Muscle layer of duodenum (tissue), 2 donors: ENCODE results near the gene FGFR4.

ENCODE experiments used
- H3K27ac ChIP-seq: one replicate; pipeline ENCODE4 v1.7.0; 2013; ENCODE audit warnings: mild to moderate bottlenecking, low read length
- H3K27me3 ChIP-seq: one replicate; pipeline ENCODE4 v1.7.0; 2013; ENCODE audit warnings: low read depth, mild to moderate bottlenecking, control low read depth, low read length
- H3K36me3 ChIP-seq, 2 donors: one replicate each; pipeline ENCODE4 v1.7.0; 2013; ENCODE audit warnings: low read length in 2 of 2, control low read depth in 1 of 2, mild to moderate bottlenecking in 1 of 2; ENCODE audit not compliant: insufficient read depth in 2 of 2, control insufficient read depth in 1 of 2
- H3K4me1 ChIP-seq, 2 donors: one replicate each; pipeline ENCODE4 v1.7.0; 2013; ENCODE audit warnings: low read length in 2 of 2, mild to moderate bottlenecking in 2 of 2, control low read depth in 1 of 2, moderate library complexity in 1 of 2; ENCODE audit not compliant: insufficient read depth in 2 of 2, control insufficient read depth in 1 of 2
- H3K4me3 ChIP-seq, 2 donors: one replicate each; pipeline ENCODE4 v1.7.0; 2013; ENCODE audit warnings: low read length in 2 of 2, low read depth in 1 of 2, mild to moderate bottlenecking in 1 of 2
- H3K9me3 ChIP-seq, 2 donors: one replicate each; pipeline ENCODE4 v1.7.0; 2013; ENCODE audit warnings: low read length in 2 of 2, control low read depth in 1 of 2, mild to moderate bottlenecking in 1 of 2; ENCODE audit not compliant: control insufficient read depth in 1 of 2
- donor health status: healthy.

The FGFR4 gene

DNA sequence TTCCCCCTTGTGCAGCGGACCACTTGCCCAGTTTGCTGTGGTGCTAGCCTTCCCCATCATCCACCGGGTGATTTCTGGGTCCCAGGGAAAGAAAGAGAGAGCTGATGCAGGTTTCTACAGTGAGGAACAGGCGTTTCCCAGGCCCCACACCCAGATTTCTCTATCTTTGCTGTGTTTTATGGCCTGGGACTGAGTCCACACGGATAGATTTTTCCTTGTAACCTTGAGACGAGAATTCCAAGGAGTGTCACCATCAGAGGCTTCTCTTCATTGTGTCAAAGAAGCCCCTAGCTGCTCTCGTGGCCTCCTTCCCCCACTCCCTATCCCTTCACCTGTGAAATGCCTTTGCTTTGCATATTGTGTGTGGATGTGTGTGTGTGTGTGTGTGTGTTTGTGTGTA, 21.2 kb upstream of the FGFR4 start:
- no peak overlapping the region for H3K27ac ChIP-seq
- H3K36me3 ChIP-seq: peaks cover 0 to 41% of the 10 kb centered on the region in 2 donors

DNA sequence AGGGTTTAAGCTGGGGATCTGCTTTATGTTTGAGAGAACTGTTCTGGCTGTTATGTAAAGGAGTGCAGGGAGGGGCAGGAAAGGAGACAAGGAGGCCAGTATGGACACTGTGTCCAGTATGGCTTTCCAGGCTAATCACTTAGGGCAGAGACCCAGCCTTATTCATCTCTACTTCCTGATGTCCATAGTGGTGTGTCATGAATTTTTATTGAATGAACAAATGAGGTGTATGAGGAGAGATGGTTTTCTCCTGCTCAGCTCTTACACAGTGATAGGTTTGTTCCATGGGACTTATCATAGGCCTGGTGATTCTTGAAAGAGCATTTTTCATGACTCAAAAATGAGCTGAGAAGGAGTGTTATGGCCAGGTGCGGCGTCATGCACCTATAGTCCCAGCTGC, 20.5 kb upstream of the FGFR4 start:
- Histone ChIP-seq H3K9me3 (no peaks in the 10 kb centered on the region), H3K36me3 (peaks cover 0 to 41% of the 10 kb centered on the region in 2 donors), H3K27ac (no peak overlapping the region), H3K4me3 (no peak overlapping the region), H3K27me3 (no peaks in the 10 kb centered on the region), H3K4me1 (no peaks in the 10 kb centered on the region)

More for the DNA sequence above, 21.2 kb upstream of the FGFR4 start:
- Histone ChIP-seq H3K27me3 (no peaks in the 10 kb centered on the region), H3K4me3 (no peak overlapping the region), H3K4me1 (no peaks in the 10 kb centered on the region), H3K9me3 (no peaks in the 10 kb centered on the region)

DNA sequence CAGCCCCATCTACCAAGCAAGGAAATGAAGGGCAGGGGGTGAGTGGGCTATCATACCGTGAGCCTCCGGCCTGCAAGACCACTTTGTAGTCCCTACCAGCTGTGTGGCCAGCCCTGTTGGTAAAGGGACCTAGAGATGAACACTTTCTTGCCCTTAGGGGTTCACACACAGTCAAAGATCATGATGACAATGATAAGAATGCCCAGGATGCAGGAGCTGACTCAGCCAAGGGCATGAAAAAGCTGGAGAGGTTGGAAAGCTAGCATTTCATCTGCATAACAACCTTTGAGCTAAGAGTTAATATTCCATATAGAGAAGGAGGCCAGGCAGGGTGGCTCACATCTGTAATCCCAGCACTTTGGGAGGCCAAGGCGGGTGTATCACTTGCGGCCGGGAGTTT, 19.2 kb upstream of the FGFR4 start:
- Histone ChIP-seq H3K4me3 (no peak overlapping the region), H3K4me1 (no peaks in the 10 kb centered on the region), H3K27ac (no peak overlapping the region), H3K27me3 (no peaks in the 10 kb centered on the region), H3K36me3 (peaks cover 0 to 36% of the 10 kb centered on the region in 2 donors), H3K9me3 (no peaks in the 10 kb centered on the region)

DNA sequence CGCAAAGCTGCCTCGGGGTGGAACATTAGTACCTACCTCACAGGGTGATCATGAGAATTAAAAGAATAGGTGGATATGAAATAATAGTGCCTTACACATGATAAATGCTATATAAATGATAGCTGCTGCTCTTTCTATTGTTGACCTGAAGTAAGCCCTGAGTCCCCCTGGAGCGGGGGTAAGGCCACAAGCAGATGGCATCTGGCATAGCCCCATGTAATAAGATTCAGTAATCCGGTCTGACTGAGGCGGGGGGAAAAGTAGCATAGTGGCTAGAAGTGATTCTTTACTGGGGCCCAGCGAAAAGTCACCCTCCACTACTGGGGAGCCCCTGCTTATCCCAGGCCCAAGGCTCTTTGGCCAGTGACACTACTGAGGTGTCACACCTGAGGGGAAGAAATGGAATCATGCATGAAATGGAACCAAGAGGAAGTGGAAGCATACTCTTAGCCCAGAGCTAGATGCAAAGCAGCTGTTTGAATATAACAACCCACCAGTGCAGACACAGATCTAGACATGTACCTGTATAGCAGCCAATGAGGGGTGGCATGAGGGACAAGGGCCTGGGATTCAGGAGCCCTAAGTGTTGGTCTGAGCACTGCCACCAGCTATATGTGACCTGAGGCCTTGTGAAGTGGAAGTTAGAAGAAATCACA, 16.1 kb upstream of the FGFR4 start:
- Histone ChIP-seq H3K27me3 (no peaks in the 10 kb centered on the region), H3K4me1 (no peaks in the 10 kb centered on the region), H3K36me3 (peaks cover 0 to 12% of the 10 kb centered on the region in 2 donors), H3K9me3 (no peaks in the 10 kb centered on the region), H3K4me3 (no peak overlapping the region), H3K27ac (no peak overlapping the region)

DNA sequence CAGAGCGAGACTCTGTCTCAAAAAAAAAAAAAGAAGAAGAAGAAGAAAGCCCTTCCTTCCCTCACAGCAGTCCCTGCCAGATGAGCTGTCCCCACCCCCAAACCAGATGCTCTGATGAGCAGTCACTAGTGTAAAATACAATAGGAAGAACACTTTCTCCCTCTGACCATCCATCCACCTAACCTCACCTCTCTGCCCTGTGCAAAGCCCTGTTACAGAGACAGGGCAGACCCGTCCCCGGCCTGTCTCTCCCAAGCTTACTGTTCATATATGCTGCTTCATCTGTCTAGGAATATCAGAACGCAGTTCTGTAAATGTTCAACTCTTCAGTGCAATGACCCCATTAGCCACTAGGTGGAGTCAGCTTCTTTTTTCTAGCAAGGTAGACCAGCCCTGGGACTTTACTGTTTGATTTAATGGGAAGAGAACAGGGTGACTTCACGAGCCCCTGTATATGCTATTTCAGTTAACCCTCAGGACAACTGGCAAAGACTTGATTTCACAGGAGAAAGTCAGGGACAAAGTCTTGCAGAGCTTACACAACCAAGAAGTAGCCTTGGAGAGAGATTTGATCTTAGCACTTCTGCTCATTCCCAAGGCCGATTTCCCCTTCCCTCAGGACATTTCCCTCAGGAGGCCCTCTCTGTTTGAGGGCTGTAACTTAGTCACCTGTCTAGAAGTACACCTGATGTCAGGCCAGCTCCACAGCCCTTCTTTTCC, 14.9 kb upstream of the FGFR4 start:
- Histone ChIP-seq H3K36me3 (peaks cover 0 to 6% of the 10 kb centered on the region in 2 donors), H3K4me3 (no peak overlapping the region), H3K9me3 (no peaks in the 10 kb centered on the region), H3K27me3 (no peaks in the 10 kb centered on the region), H3K27ac (no peak overlapping the region), H3K4me1 (no peaks in the 10 kb centered on the region)

DNA sequence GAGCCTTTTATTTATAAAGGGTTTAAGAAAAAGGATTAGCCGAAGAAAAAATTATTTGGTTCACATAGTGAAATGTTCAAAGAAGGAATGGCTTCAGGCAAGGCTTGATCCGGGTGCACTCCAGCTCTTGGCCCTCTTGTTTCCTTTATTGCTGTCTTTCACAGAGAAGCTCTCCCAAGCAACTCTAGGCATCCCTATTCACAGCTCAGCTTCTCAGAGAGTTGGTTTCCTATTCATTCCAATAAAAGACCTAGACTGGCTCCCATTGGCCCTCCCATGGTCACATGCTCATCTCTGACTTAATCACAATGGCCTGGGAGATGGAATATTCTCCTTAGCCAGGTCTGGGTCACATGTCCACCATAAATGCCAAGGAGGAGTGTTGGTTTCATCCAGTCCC, 9.4 kb upstream of the FGFR4 start:
- Histone ChIP-seq H3K4me1 (no peaks in the 10 kb centered on the region), H3K27me3 (no peaks in the 10 kb centered on the region), H3K36me3 (no peaks in the 10 kb centered on the region), H3K9me3 (no peaks in the 10 kb centered on the region), H3K27ac (no peak overlapping the region), H3K4me3 (no peak overlapping the region)

DNA sequence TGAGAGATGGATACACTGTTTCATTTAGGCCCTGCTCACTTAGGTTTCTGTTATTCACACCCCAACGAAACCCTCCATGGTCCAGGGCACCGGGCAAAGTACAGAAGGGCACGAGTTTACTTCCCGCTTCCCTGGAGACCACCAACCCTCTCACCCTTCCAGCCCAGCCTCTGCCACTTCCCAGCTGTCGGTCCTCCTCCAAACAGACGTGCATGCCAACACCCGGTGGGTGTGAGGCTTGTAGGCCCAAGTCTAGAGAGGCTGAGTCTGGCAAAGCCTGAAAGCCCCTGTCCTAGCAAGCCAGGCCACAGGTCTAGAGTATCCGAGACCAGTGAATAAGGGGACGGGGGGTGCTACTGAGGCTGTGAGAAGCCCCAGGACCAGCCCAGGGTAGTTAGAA, 7.1 kb upstream of the FGFR4 start:
- peaks cover 4% of the 10 kb centered on the region for H3K27me3 ChIP-seq
- no peaks in the 10 kb centered on the region for H3K4me1 ChIP-seq
- no peaks in the 10 kb centered on the region for H3K36me3 ChIP-seq
- H3K9me3 ChIP-seq: no peaks in the 10 kb centered on the region
- no peak overlapping the region for H3K27ac ChIP-seq
- no peak overlapping the region for H3K4me3 ChIP-seq

DNA sequence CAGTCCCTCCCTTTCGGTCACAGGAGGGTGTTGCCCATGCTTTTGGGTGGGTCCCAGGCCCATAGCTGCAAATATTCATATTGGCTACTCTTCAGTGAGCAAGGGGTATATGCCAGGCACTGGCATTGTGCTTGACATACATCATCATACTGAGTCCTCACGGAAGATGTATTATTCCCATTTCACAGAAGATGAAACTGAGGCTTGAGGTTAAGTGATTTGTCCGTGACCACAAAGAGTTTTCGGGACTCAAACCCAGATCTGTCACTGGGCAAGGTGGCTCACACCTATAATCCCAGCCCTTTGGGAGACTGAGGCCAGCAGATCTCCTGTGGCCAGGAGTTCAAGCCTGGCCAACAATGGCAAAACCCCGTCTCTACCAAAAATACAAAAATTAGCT, 6.5 kb upstream of the FGFR4 start:
- no peak overlapping the region for H3K4me3 ChIP-seq
- H3K27me3 ChIP-seq: peaks cover 4% of the 10 kb centered on the region
- no peaks in the 10 kb centered on the region for H3K36me3 ChIP-seq
- no peak overlapping the region for H3K27ac ChIP-seq
- no peaks in the 10 kb centered on the region for H3K9me3 ChIP-seq
- no peaks in the 10 kb centered on the region for H3K4me1 ChIP-seq

DNA sequence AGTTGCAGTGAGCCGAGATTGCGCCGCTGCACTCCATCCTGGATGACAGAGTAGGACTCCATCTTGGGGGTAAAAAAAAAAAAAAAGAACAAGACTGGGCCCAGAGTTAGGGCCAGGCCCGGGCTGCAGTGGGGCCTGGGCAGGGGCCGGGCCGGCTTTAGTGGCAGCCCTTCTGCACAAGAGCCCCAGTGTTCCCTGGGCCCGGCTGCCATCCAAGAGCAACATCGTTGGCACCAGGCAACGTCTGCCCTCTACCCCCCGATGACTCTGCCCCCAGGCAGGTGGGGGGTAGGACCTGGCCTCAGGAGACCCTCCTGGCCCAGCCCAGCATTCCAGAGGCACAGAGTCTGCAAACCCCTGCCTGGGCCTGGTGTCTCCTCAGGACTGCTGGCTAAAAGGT, 4.9 kb upstream of the FGFR4 start:
- Histone ChIP-seq H3K9me3 (no peaks in the 10 kb centered on the region), H3K4me3 (no peak overlapping the region), H3K27ac (no peak overlapping the region), H3K27me3 (peaks cover 4% of the 10 kb centered on the region), H3K36me3 (no peaks in the 10 kb centered on the region), H3K4me1 (peaks cover 0 to 7% of the 10 kb centered on the region in 2 donors)

DNA sequence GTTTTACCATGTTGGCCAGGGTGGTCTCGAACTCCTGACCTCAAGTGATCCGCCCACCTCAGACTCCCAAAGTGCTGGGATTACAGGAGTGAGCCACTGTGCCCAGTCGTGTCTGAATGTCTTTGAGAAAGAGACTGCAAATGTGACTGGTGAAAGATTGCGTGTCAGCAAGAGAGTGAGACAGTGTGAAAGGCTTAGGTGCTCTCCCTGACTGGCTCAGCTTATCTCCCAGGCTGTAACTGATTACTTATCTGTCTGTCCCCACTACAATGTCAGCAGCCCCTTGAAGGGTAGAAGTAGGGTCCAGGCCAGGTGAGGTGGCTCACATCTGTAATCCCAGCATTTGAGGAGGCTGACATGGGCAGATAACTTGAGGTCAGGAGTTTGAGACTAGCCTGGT, 3.4 kb upstream of the FGFR4 start:
- peaks cover 4% of the 10 kb centered on the region for H3K27me3 ChIP-seq
- peaks cover 0 to 13% of the 10 kb centered on the region in 2 donors for H3K4me1 ChIP-seq
- no peak overlapping the region for H3K4me3 ChIP-seq
- H3K9me3 ChIP-seq: no peaks in the 10 kb centered on the region
- H3K27ac ChIP-seq: no peak overlapping the region
- H3K36me3 ChIP-seq: no peaks in the 10 kb centered on the region

DNA sequence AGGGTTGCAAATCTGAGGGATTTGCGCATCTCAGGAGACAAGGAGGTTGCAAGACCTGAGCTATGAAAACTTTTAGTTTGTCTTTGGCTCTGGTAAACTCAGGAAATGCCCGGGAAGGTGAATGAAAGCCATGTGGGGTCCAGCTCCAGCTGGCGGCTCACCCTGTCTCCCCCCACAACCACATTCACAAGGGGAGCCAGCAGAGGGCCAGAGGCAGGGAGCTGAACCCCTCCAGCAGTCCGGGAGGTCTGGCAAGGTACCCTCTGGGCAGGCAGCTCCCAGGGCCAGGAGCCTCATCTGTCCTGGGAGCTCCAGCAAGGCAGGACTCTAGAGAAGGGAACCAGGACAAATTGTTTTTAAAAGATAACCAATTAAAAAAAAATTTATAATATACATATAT, 2.5 kb upstream of the FGFR4 start:
- Histone ChIP-seq H3K27me3 (peaks cover 4% of the 10 kb centered on the region), H3K9me3 (no peaks in the 10 kb centered on the region), H3K4me1 (peaks cover 3 to 15% of the 10 kb centered on the region in 2 donors), H3K27ac (no peak overlapping the region), H3K4me3 (no peak overlapping the region), H3K36me3 (no peaks in the 10 kb centered on the region)
